Heart right ventricle (tissue), 16 donors: Measurements from ENCODE around the gene CRB2. TPM values are rescaled to one million over a fixed set of nuclear protein-coding genes. Genes with fewer than 3 reads are reported as not detected.
"Not testable (repeated sequence)": the region's sequence is repeated elsewhere in the genome, so short reads cannot be mapped to it uniquely, and the experiment has no call there.

Experiments
- ATAC-seq, 8 donors: fragments of 200-7000 bp; cut with Tn5 transposase; one replicate each; pipeline ENCODE4 v1.9.1; 2020; ENCODE audit warnings: mild to moderate bottlenecking in 8 of 8, moderate library complexity in 8 of 8, moderate number of reproducible peaks in 1 of 8
- DNase-seq, 2 donors: peaks; one replicate each; pipeline ENCODE4 v3.0.0-alpha.2; 2020
- H3K27ac ChIP-seq, 10 donors: fragments of 200-600 bp; sonication (generic) in 2 of 10; one replicate each; pipeline versions ENCODE4 v1.5.0 to v1.8.0; 2020 to 2022; ENCODE audit warnings: mild to moderate bottlenecking in 3 of 10
- H3K27me3 ChIP-seq, 7 donors: fragments of 200-600 bp; one replicate each; pipeline ENCODE4 v1.8.0; 2021 to 2022; ENCODE audit warnings: mild to moderate bottlenecking in 2 of 7
- H3K36me3 ChIP-seq, 9 donors: fragments of 200-600 bp; sonication (generic) in 1 of 9; one replicate each; pipeline versions ENCODE4 v1.5.0 to v1.8.0; 2020 to 2022; ENCODE audit warnings: mild to moderate bottlenecking in 2 of 9
- H3K4me1 ChIP-seq, 9 donors: fragments of 200-600 bp; sonication (generic) in 1 of 9; one replicate each; pipeline versions ENCODE4 v1.5.0 to v1.8.0; 2020 to 2022; ENCODE audit warnings: mild to moderate bottlenecking in 4 of 9
- H3K4me3 ChIP-seq, 10 donors: fragments of 200-600 bp; sonication (generic) in 2 of 10; one replicate each; pipeline versions ENCODE4 v1.5.0 to v1.8.0; 2020 to 2022; ENCODE audit warnings: mild to moderate bottlenecking in 7 of 10, moderate library complexity in 2 of 10
- H3K9me3 ChIP-seq, 11 donors: fragments of 200-600 bp in 10 of 11; sonication (generic) in 2 of 11; one replicate each; pipeline versions ENCODE4 v1.5.0 to v1.8.0; 2013 to 2022; ENCODE audit warnings: mild to moderate bottlenecking in 2 of 11, control low read depth in 1 of 11, moderate library complexity in 1 of 11
- WGBS, 2 donors: extraction: QIAGEN DNeasy Blood & Tissue Kit; methylation state at CpG; one replicate each; pipeline ENCODE4 v1.1.7; 2013; ENCODE audit warnings: inconsistent platforms in 1 of 2; 5-methylcytosine and 5-hydroxymethylcytosine counted together
- intact Hi-C, 10 donors: fragments of 100-400 bp; cut with DNase I; formaldehyde crosslinking; loops; one replicate each; pipeline versions ENCODE4 v1.11.1 to v1.14.2; 2022
- polyA plus RNA-seq, 2 donors: library from polyadenylated mRNA; stranded (reverse); fragments of 200-250 nt; gene quantifications; one replicate each; pipeline ENCODE4 v1.2.3, GENCODE V29; 2013
- total RNA-seq, 10 donors: library from RNA; stranded (reverse); fragmentation: NEBNext Ultra II Directional in 3 of 10; extraction: Animal tissue kit (Norgen Biotek cat#: 25700) in 3 of 10; gene quantifications; one replicate each; pipeline versions ENCODE4 v1.2.1 to v1.2.4, GENCODE V29; 2021 to 2023
- TF ChIP-seq, protein P1 (sequence below), 9 donors: fragments of 200-600 bp; sonication (generic) in 2 of 9; IDR thresholded peaks; one replicate each; pipeline versions ENCODE4 v1.5.0 to v1.8.0; 2021 to 2022; ENCODE audit warnings: antibody characterized with exemption in 9 of 9, mild to moderate bottlenecking in 5 of 9, moderate library complexity in 1 of 9
- donor health status: Arrhythmogenic right ventricular cardiomyopathy.
- donor health status: ischemic (EF 13 %, LVEDD 7.1; RV severe dilation, severe dysfunction).
- donor health status: healthy with polysubstance abuse.
- donor health status: DM: no; HTN: yes; CAD: no.
- donor health status: DM: no; HTN: no; CAD: no.
- donor health status: ischemic (EF 25% LVEDD 6.9; RV normal size, moderate dysfunction).
- donor health status: ischemic (EF 25% LVEDD 5.7; RV mildly dilated, moderate dysfunction).
- donor health status: healthy.
- donor health status: DM: yes; HTN: yes; CAD: no.
- donor health status: Ischemic cardiomyopathy.
- donor health status: ischemic (EF 35%, LVEDD 5.7; RV mildly dilated, moderate dysfunction).
- donor health status: nonischemic (EF 11% LVEDD 7.7; RV severe dilation, severe dysfunction).
- donor health status: DM: yes; HTN: yes; CAD: no.
- donor health status: PGD.
- donor health status: ischemic (EF 29% LVEDD 5.4; RV normal size, mild dysfunction).
- donor health status: nonischemic (EF 23%, LVEDD 6.1; RV moderate dilation, normal function).

Gene CRB2
- total and polyA plus RNA-seq, 12 donors, result 0.01 to 0.24 (median 0.09) TPM; not detected in 9

DNA sequence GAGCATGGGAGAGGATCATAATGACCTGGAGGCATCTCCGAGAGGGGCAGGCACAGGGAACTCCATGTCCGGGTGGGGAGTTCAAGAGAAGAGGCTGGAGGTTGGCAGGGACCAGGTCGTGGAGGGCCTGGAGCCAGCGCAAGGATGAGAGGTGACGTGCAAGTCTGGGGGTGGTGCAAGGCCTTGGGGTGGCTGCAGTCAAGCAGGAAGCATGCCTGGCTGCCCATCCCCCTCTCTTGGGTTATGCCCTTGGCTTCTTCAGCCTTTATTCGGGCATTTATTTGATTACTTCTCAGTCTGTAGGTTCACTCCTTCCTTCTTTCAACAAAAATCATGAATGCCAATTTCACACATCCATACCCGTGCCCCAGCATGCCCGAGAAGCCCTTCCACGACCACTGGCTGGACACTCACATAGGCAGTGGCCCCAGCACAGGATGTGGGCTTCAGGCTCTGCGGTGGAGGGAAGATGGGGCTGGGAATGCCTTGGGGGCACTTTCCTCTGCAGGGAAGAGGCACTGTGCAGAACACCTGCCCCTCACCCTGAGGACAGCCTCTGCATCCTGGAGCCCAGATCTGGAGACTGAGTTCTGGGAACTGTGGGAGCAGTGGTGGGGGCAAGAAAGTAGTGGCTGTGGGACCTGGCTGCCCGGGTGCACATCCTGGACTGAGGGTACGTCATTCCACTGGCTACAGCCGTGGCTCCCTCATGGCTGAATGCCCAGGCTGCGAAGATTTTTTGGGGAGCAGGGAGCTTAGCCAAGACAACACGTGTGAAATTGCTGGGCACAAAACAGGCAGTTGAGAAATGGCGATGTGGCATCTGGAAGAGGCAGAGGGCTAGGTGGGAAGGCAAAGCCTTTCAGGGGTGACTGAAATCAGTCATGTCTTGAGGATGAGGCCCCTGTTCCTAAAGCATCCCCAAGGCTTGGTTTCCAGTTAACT is 38.6 kb downstream of the CRB2 start:
- DNase-seq (no peak), ATAC-seq (no peak)
- H3K27me3 ChIP-seq, result no peaks in the 10 kb centered on the region
- no peak overlapping the region for H3K27ac ChIP-seq
- H3K4me1 ChIP-seq, result no peaks in the 10 kb centered on the region
- intact Hi-C loops, result loop anchor here in 1 of 10 donors (10.0 kb wide), 1 partner anchor 210 kb away; no protein-coding TSS in a partner anchor
- H3K36me3 ChIP-seq, result no peaks in the 10 kb centered on the region
- peaks cover 0 to 8% (median 0%) of the 10 kb centered on the region in 11 donors for H3K9me3 ChIP-seq
- TF ChIP-seq, protein P1, sequence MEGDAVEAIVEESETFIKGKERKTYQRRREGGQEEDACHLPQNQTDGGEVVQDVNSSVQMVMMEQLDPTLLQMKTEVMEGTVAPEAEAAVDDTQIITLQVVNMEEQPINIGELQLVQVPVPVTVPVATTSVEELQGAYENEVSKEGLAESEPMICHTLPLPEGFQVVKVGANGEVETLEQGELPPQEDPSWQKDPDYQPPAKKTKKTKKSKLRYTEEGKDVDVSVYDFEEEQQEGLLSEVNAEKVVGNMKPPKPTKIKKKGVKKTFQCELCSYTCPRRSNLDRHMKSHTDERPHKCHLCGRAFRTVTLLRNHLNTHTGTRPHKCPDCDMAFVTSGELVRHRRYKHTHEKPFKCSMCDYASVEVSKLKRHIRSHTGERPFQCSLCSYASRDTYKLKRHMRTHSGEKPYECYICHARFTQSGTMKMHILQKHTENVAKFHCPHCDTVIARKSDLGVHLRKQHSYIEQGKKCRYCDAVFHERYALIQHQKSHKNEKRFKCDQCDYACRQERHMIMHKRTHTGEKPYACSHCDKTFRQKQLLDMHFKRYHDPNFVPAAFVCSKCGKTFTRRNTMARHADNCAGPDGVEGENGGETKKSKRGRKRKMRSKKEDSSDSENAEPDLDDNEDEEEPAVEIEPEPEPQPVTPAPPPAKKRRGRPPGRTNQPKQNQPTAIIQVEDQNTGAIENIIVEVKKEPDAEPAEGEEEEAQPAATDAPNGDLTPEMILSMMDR (IDR thresholded peaks at IDR 0.05), result no peak
- no peak overlapping the region for H3K4me3 ChIP-seq
- 85% methylated on average over 16 of the region's 16 CpGs for WGBS, 2 donors

GRCh38 chr9:123395276-123395688 is 39.3 kb downstream of the CRB2 start:
- Histone ChIP-seq H3K27ac (no peak overlapping the region), H3K9me3 (peaks cover 0 to 8% (median 0%) of the 10 kb centered on the region in 11 donors), H3K27me3 (no peaks in the 10 kb centered on the region), H3K4me1 (peaks cover 0 to 1% (median 0%) of the 10 kb centered on the region in 9 donors), H3K36me3 (no peaks in the 10 kb centered on the region), H3K4me3 (no peak overlapping the region)
- WGBS, 2 donors, result 69% methylated on average over 5 of the region's 5 CpGs
- intact Hi-C loops, result loop anchor here in 1 of 10 donors (10.0 kb wide), 1 partner anchor 210 kb away; no protein-coding TSS in a partner anchor
- ATAC-seq (peak in 1 of 8 donors; percentile 17), DNase-seq (no peak)
- TF ChIP-seq, protein P1 (IDR thresholded peaks at IDR 0.05), result no peak

DNA sequence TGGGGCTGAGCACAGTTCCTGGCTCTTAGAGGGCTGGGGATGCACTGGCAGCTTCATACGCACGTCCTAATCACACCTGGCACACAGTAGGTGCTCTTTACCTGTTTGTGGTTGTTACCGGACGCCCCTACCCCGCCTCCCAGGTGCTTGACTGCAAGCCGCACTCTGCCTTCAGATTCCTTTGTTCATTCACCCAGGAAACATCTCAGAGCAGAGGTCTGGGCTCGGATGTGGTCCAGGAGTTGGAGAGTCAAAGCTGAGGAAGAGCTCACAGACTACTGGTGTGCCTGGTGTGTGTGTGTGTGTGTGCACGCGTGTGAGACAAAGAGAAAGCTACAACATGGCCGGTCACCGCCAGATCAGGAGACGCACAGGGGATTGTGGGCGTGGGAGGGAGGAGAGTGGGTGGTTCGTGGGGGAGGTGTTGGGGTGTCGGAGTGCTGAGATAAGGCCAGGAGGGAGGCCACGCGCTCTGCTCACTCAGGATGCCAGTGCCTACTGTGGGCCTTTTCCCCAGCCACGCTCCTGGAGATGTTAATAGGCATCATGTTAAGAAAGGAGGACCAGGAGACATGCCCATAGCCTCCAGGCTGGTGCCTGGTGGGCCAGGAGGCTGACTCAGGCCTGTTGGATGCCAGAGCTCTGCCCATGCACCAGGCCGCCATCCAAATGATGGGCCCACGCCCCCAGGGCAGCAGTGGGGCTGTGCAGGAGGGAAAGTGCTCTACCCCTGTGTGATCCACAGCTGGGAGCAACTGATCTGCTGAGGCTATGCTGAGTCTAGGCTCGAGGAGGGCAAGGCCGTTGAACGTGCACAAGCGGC is 39.9 kb downstream of the CRB2 start:
- WGBS, 2 donors, result 95% methylated on average over 24 of the region's 24 CpGs
- Histone ChIP-seq H3K9me3 (peaks cover 0 to 8% (median 0%) of the 10 kb centered on the region in 11 donors), H3K27me3 (no peaks in the 10 kb centered on the region), H3K27ac (no peak overlapping the region), H3K4me1 (peaks cover 0 to 5% (median 0%) of the 10 kb centered on the region in 9 donors), H3K4me3 (no peak overlapping the region), H3K36me3 (peaks cover 0 to 3% (median 0%) of the 10 kb centered on the region in 9 donors)
- TF ChIP-seq, protein P1 (IDR thresholded peaks at IDR 0.05), result no peak
- ATAC-seq (peak in 1 of 8 donors; percentile 15), DNase-seq (no peak)
- intact Hi-C loops, result loop anchor here in 1 of 10 donors (10.0 kb wide), 1 partner anchor 209 kb away; no protein-coding TSS in a partner anchor

GRCh38 chr9:123397975-123398374 is 42.0 kb downstream of the CRB2 start:
- Histone ChIP-seq H3K9me3 (peaks cover 0 to 3% (median 0%) of the 10 kb centered on the region in 11 donors), H3K4me1 (peaks cover 0 to 15% (median 6%) of the 10 kb centered on the region in 9 donors), H3K27ac (no peak overlapping the region), H3K36me3 (peaks cover 0 to 3% (median 0%) of the 10 kb centered on the region in 9 donors), H3K27me3 (no peaks in the 10 kb centered on the region), H3K4me3 (no peak overlapping the region)
- ATAC-seq, result no peak
- 92 to 96% methylated on average over 4 of the region's 4 CpGs for WGBS, 2 donors
- intact Hi-C loops, result loop anchor here in 1 of 10 donors (10.0 kb wide), 1 partner anchor 207 kb away; no protein-coding TSS in a partner anchor
- no peak for DNase-seq
- TF ChIP-seq, protein P1 (IDR thresholded peaks at IDR 0.05), result no peak

DNA sequence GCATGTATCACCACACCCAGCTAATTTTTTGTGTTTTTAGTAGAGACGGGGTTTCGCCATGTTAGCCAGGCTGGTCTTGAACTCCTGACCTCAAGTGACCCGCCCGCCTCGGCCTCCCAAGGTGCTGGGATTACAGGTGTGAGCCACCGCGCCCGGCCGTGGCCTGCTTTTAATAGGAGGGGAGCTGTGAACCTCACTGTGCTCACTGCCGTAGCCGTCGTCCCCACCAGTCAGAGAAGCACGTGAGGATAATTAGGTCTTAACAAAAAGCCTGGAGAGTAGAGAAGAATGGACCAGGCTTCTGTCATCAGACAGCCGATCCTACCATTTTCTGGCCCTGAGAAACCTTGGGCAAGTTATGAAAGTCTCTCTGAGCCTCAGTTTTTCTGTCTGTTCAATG is 42.9 kb downstream of the CRB2 start:
- H3K27ac ChIP-seq, H3K9me3 ChIP-seq, H3K4me3 ChIP-seq, ATAC-seq, H3K27me3 ChIP-seq, DNase-seq, H3K36me3 ChIP-seq: not testable (repeated sequence)
- 93 to 94% methylated on average over 14 of the region's 14 CpGs for WGBS, 2 donors
- intact Hi-C loops, result loop anchor here in 1 of 10 donors (10.0 kb wide), 1 partner anchor 206 kb away; no protein-coding TSS in a partner anchor
- H3K4me1 ChIP-seq, result peaks cover 0 to 15% (median 6%) of the 10 kb centered on the region in 9 donors
